Epithelial cell of esophagus (primary cell): Measurements from ENCODE around the gene GBE1.

Experiments
- DNase-seq: peaks from one replicate; pipeline ENCODE4 v3.0.0; 2010; ENCODE audit warnings: low read depth
- H3K4me3 ChIP-seq: 2 replicates; pipeline ENCODE4 v1.5.1; 2011; ENCODE audit warnings: mild to moderate bottlenecking, low read length, control low read depth
- TF ChIP-seq, protein P1 (sequence below): IDR thresholded peaks from 2 replicates; pipeline ENCODE4 v1.5.1; 2011; ENCODE audit warnings: low read depth, mild to moderate bottlenecking, low read length, control low read depth, inconsistent platforms; ENCODE audit not compliant: insufficient read depth; ENCODE audit errors: missing control alignments

The GBE1 gene

GRCh38 chr3:81760924-81761903 lies at the start of gene GBE1:
Gene GBE1 (minus strand): TSS chr3:81761645. CDS start chr3:81761517, 128 bp downstream.
- H3K4me3 ChIP-seq: peak within 1 kb of the TSS; percentile 60
- peak; percentile 98 for DNase-seq
- TF ChIP-seq, protein P1, sequence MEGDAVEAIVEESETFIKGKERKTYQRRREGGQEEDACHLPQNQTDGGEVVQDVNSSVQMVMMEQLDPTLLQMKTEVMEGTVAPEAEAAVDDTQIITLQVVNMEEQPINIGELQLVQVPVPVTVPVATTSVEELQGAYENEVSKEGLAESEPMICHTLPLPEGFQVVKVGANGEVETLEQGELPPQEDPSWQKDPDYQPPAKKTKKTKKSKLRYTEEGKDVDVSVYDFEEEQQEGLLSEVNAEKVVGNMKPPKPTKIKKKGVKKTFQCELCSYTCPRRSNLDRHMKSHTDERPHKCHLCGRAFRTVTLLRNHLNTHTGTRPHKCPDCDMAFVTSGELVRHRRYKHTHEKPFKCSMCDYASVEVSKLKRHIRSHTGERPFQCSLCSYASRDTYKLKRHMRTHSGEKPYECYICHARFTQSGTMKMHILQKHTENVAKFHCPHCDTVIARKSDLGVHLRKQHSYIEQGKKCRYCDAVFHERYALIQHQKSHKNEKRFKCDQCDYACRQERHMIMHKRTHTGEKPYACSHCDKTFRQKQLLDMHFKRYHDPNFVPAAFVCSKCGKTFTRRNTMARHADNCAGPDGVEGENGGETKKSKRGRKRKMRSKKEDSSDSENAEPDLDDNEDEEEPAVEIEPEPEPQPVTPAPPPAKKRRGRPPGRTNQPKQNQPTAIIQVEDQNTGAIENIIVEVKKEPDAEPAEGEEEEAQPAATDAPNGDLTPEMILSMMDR: peak; percentile 59

- no peak for DNase-seq
- no peak overlapping the region for H3K4me3 ChIP-seq
- TF ChIP-seq, protein P1: no peak
These were observed 47.5 kb upstream of the GBE1 start for GRCh38 chr3:81808900-81809299.

GRCh38 chr3:81799403-81799802 lies 38.0 kb upstream of the GBE1 start:
- TF ChIP-seq, protein P1: no peak
- peak; percentile 5 for DNase-seq
- no peak overlapping the region for H3K4me3 ChIP-seq

DNA sequence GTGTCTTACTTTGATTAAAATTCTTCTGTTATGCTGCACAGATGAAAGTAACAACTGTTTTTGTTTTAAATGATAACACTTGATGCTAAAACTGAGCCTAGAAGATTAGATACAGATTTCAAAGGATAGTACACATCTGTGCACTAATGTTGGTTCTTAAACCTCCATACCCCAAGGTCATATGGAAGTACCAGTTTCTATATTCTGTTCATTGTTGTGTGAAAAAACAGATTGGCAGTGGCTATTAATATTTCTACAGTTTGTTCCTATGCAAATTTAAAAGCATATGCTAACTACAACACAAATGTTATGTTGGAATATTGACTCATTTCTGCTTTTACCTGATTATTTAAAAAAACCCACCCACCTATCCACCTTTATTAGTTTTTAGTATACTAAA lies 32.0 kb upstream of the GBE1 start:
- TF ChIP-seq, protein P1: no peak
- no peak for DNase-seq

DNA sequence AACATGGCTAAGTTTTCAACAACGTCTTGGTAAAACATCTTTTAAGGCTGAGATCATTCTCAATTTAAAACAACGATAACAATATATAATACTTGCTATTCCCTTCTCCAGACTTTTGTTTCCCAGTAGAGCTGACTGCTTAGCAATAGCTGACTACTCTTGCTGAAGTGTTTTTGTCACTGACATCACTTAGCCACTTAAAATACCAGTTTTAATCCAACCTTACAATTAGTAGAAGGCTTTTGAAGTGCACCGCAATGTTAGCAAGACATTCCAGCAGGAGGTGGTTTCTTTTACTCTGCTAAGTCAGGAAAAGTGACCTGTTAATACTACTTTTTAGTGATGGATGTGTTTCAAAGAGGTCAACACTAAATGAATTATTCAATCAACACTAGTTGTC lies 28.7 kb upstream of the GBE1 start:
- TF ChIP-seq, protein P1: no peak
- H3K4me3 ChIP-seq: no peak overlapping the region
- DNase-seq: no peak

More for the DNA sequence above, 32.0 kb upstream of the GBE1 start:
- H3K4me3 ChIP-seq: no peak overlapping the region

DNA sequence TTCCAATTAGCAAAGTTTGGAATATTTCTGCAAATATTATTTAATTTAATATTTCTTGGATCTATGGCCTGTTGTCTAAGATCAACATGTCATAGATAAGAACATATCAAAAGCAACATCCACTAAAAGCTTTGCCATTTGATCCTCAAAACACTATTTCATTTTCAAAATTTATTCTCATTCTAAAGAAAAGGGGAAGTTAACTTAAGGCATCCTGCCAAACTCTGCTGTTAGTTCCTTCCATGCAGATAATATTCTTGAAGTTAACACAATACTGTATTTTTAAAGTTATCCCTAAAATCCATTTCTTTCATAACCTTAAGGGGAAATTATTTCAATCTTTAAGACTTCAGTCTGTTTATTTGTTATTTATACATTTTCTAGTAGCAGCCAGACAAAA lies 28.2 kb upstream of the GBE1 start:
- H3K4me3 ChIP-seq: no peak overlapping the region
- TF ChIP-seq, protein P1: no peak
- no peak for DNase-seq
